GM21576 (cell line): Measurements from ENCODE around the gene MAP2K6.

Experiments
- ATAC-seq: cut with Tn5 transposase; IDR thresholded peaks from one replicate; pipeline ENCODE4 v1.9.1; 2021; ENCODE audit warnings: mild to moderate bottlenecking, moderate library complexity; ENCODE audit not compliant: unreplicated experiment

Gene MAP2K6

DNA sequence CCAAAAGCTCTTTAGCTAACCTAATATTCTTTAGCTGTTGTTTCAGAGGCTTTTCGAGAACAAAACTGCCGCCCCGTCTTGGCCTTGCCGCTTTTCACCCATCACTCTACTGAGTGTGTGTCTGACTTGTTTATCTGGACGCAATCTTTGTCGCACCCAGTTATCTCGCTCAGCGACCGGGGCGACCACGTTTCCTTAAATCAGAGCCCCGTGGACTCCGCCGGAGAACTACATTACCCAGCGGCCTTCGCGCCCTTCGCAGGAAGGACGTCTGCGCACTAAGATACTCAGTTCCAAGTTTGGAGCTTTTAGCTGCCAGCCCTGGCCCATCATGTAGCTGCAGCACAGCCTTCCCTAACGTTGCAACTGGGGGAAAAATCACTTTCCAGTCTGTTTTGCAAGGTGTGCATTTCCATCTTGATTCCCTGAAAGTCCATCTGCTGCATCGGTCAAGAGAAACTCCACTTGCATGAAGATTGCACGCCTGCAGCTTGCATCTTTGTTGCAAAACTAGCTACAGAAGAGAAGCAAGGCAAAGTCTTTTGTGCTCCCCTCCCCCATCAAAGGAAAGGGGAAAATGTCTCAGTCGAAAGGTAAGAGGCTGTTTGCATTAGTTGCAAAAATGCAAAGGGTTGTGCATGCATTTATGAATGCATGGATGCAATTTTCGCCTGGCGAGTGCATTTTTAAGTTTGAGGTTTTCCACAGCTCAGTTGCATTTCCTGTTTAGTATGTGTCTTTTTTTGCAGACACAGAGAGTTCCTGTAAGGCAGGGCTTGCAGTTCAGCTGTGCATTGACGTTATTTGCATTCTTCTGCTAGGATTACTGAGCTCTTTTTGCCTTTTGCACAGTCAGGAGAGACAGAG, at the start of gene MAP2K6:
TSS of gene MAP2K6 (plus strand) at position 290 of the 867 bp plus-strand sequence. CDS start at position 578, 288 bp downstream.
- ATAC-seq, result peak; percentile 96

DNA sequence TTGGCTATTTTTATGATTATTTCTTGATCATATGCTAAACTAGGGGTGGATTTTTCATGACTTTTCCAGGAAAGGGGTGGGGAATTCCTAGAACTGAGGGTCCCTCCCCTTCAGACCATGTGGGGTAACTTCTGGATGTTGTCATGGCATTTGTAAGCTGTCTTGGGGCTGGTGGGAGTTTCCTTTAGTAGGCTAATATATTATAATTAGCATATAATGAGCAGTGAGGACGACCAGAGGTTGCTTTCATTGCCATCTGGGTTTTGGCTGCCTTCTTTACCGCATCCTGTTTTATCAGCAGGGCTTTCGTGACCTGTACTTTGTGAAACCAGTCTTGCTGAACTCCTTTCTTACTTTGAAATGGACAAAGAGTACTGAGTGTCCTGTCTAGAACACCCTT, 47.2 kb upstream of the MAP2K6 start:
- ATAC-seq, result no peak

DNA sequence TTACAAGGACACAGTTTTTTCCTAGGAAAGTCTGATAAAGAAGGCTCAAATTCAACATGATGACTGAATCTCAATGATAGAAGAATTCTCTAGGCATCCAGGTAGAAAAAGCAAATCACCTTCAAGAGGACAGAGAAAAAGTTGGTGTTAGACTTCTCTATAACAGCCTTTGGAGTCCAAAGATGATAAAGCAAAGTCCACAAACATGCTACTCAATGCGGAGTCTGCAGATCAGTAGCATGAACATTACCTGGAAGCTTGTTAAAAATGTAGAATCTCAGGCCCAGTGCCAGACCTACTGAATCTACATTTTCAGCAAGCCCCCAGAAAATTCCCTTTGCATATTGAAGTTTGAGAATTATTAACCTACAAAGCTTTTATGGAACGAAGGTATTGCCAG, 41.4 kb upstream of the MAP2K6 start:
- ATAC-seq, result no peak

DNA sequence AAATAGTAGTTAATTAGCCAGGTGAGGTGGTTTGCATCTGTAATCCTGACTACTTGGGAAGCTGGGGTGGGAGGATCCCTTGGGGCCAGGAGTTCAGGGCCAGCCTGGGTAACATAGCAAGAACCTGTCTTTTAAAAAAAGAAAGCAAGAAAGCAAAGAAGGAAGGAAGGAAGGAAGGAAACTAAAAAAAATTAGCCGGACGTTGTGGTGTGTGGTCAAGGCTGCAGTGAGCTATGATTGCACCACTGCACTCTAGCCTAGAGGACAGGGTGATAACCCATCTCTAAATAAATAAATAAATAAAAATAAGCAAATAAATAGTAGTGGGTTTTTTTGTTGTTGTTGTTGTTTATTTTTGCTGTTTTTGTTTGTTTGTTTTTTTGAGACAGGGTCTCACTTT, 39.3 kb upstream of the MAP2K6 start:
- ATAC-seq, result no peak

DNA sequence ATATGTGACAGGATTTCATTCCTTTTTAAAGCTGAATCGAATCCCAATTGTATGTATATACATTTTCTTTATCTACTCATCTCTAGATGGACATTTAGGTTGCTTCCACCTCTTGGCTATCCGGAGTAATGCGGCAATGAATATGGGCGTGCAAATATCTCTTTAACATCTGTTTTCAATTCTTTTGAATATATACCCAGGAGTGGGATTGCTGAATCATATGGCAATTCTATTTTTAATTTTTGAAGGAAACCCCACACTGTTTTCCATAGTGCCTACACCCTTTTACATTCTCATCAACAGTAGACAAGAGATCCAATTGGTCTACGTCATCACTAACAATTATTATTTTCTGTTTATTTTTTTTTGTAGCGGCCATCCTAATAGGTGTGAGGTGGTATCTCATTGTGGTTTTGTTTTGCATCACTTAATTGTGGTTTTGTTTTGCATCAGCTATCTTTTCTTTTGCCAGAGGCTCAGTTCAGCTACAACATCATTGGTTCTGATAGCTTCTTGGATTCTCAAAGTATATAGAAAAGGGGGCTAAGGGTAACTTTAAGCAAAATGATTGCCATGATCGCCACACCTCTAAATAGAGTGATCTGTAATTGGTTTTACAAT, 25.6 kb upstream of the MAP2K6 start:
- ATAC-seq, result no peak

DNA sequence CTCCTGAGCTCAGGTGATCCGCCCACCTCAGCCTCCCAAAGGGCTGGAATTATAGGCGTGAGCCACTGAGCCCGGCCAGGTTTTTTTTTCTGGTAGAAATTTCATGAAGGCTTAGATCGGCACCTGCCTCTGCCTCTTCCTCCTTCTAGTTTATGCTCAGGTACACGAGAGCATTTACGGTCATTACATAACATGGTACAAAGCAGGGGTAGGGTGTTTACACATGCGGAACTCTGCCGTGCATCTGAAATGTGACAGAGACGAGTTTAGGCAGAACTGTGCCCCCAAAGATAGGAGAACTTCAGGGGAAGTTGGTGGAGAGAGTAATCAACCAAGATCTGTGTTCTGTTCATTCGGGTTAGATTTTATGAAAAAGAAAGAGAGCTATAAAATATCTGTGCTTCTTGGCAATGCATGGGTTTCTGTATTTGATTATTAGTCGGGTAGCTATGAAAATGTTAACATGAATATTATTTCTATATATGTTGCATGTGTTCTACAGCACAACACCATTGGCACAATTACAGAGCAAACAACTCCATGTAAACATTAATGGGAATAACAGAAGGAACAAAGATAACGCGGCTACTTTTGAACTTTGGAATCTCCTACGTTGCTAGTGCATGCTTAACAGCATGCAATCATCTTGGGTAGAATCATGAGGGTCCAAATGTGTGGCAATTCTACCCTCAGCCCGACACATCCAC, 23.5 kb upstream of the MAP2K6 start:
- ATAC-seq, result no peak

DNA sequence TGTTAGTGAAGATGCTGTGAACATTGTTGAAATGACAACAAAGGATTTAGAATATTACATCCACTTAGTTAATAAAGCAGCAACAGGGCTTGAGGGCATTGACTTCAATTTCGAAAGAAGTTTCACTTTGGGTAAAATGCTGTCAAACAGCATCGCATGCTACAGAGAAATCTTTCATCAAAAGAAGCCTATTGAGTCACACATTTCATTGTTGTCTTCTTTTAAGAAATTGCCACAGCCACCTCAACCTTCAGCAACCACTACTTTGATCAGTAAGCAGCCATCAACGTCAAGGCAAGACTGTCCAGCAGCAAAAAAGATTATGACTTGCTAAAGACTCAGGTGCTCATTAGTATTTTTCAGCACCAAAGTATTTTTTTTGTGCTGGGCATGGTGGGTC, 13.2 kb upstream of the MAP2K6 start:
- no peak for ATAC-seq

DNA sequence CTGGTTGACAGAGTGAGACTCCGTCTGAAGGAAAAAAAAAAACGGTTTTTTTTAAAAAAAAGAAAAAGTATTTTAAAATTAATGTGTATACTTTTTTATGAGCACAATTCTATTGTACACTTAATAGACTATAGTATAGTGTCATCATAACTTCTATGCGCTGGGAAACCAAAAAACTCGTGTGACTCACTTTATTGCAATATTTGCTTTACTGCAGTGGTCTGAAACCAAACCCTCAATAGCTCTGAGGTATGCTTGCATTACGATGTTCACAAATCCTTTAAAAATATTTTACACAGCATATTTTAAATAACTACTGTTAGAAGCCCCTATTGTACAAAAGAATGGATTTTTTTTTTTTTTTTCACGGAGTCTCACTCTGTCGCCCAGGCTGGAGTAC, 12.4 kb upstream of the MAP2K6 start:
- no peak for ATAC-seq

DNA sequence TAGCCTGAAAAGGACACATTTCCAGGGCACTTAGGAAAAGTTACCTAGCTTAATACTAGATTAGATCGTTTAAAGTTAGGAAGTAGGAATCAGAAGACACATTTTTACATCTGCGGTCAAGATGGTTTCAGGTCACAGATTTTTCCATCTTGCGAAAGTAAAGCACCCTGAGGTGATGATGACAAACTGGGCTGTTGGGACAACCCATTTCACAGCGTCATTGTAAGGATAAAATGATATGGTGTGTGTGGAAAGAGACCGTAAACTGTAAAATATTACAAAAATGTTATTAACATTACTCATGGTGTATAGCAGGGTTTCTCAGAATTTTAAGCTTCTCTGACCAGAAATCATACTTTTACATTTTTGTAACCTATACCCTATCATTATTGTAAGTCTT, 10.1 kb upstream of the MAP2K6 start:
- ATAC-seq, result no peak

DNA sequence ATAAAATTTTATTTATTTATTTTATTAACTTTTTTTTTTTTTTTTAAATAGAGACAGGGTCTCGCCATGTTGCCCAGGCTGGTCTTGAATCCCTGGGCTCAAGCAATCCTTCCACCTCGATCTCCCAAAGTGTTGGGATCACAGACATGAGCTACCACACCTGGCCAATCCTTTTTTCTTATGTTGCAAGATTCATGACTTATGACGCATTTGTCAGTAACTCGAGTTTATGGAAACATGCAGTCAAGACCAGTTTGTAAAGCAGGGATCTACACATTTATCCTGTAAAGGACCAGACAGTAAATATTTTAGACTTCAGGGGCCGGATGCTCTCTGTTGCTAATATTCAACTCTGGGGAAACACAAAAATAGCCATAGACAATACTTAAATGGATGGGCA, 9.4 kb upstream of the MAP2K6 start:
- ATAC-seq, result no peak

DNA sequence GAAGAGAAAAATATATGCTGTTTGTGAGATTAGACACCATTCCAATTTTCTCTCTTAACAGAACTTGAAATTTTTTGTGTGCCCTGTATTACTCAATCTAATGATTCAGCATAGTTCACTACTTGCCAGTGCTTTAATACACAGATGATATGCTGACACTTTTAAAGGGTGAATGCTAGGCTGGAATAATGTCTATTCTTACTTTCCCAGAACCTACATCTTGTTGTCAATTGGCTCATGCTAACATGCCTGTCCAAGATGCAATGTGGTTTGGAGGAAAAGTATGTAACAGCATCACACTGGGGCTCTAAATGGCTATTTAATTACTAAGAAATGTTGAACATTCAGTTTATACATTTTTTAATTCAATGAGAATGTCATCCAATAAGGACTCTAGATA, 7.6 kb upstream of the MAP2K6 start:
- no peak for ATAC-seq

DNA sequence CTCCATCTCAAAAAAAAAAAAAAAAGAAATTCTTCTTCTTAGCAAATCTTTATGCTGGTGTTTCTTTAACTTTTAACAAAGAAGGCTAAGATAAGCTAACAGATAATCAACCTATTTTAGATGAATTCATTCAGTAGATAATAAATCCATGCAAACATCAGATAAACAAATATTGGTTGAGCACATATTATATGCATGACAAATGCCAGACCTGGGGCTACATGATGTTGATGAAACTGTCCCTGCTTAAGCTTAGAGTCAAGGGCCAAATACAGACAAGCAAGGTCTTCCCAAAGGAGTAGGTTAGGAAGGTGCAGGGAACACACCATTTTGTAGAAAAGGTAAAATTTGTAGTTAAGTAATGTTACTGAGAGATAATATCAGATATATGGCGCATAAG, 6.7 kb upstream of the MAP2K6 start:
- ATAC-seq, result no peak

DNA sequence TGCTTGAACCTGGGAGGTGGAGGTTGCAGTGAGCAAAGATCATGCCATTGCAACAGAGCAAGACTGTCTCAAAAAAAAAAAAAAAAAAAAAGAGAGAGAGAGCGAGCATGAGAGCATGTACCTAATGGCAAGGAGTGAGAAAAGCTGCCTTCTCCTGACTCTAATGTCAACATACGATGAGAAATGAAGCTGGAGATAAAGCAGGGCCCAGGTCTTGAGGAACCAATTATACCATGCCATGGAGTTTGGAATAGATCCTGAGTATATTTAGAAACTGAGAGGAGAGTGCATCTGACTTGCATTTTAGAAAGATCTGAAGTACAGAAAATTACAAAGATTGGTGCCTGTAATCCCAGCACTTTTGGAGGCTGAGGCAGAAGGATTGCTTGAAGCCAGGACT, 3.8 kb upstream of the MAP2K6 start:
- ATAC-seq, result no peak

DNA sequence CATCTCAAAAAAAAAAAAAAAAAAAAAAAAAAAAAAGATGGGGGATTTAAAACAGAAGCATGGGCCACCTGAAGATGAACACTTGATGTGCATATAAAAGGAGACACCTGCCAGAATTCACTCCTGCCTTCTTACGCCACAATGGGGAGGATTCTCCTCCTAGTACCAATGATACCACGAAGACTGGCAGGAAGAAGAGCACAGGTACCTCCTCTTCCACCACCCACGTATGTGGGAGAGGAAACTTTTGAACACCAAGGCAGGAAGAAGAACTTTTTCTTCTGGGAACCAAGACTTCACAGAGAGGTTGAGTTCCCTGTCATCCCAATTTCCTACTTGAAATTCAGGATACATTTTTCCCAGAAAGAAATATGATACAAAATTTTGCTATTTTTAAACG, 2.7 kb upstream of the MAP2K6 start:
- no peak for ATAC-seq

DNA sequence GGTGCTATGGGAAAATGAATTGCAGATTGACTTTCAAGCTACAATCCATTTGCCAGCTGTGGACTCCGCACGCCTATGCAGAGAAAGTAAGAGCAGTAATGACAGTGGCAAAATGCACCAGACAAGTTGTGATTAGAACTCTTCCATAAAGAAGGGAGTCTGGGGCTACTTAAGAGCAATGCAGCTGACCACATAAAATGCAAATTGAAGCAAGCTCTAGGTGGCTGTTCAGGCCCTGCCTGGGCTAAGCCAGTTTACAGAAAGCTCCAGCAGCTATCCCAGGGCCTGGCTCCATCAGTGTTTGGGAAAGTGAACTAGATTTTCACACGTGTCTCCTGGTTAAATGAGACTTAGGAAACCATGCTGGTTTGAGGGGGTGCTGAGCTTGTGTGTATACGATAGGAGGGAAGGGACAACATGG, 2.2 kb upstream of the MAP2K6 start:
- ATAC-seq, result no peak

DNA sequence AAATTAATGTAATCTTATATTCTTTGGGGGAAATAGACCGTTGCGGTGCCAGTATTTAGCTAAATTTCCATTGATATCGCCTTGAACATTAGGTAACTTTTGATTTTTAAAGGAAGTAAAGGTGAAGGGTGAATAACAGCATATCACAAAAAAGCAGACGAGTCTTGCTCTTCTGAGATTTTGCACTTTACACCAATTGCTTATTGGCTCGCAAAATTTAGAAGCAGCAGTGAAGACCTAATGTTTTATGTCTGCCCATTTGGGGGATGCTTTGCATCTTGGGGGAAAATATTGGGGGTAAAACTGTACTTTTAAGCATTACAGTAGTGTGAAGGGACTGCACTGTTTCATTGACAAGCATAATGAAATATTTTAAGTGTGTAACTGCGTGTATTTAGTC, 934 bp downstream of the MAP2K6 start:
- ATAC-seq, result no peak

DNA sequence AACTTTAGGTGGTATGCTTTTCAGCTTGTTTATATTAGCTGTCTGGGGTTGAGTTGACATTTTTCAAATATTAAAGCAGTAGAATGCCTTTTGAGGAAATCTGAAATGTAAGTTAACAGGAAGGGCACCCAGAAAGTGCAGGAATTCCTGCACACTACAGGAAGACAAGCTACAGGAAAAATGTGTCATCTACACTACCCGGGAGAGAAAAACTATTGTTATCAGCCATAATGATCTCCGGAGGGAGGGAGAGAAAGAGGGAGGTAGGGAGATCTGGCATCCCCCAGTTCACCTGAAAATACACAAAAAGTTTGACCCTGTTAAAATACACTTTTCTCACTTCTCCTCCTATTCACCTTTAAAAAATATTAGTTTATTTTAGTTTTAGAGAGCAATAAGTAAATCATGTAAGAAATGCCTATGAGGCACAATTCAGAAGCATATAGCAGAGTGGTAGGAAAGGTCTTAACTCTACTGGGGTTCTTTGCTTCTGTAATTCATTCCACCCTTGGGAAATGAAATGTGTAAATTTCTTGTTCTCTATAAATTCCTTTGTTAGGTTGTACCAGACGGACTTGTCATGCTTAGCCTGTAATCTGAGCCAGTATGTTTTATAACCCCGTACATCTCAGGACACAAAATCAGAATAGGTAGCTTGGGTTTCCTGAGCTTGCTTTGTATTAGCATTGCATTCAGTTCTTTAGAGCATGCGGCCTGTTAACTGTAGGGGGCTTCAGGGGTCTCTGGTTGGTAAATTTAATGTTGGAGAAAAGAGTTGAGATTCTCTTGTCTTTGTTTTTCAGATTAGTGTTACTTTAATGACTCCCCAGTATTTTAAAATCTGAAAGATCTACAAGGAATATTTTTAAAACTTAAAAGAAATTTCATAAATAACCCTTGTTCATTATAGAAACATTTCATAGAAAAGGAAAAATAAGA, 3.3 kb downstream of the MAP2K6 start:
- no peak for ATAC-seq

DNA sequence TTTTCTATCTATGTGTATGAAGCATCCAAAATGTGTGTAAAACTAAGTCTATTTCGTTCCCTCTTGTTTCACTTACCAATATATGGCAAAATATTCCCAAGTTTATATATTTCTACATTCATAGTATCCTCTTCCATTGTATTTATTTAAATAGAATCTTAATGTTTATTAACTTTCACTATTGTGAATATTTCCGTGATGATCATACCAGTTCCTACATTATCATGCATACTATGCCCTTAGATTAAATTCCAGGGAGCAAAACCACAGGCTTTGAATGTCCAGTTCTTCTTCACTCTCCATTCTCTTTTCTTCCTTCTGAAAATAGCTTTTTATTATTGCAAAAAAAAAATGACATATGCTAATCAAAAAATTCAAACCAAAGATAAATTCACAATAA, 4.0 kb downstream of the MAP2K6 start:
- ATAC-seq, result no peak

DNA sequence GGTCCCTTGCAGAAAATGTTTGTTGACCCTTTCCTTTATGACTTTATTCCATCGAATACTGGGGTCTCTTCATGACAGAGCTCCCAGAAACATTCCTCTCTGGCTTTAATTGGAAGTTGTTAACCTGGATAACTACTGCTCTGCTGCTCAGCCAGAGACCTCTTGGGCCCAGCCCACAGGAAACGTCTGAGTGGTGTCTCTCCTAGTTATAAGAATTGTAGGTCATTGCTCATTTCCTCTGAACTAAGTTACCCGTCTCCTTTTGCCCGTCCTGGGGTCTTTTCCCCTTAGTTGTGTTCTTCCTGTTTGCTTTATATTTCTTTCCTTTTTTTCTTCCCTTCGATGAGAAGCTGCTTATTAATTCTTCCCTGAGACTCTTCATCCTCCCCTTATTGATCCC, 9.0 kb downstream of the MAP2K6 start:
- no peak for ATAC-seq

DNA sequence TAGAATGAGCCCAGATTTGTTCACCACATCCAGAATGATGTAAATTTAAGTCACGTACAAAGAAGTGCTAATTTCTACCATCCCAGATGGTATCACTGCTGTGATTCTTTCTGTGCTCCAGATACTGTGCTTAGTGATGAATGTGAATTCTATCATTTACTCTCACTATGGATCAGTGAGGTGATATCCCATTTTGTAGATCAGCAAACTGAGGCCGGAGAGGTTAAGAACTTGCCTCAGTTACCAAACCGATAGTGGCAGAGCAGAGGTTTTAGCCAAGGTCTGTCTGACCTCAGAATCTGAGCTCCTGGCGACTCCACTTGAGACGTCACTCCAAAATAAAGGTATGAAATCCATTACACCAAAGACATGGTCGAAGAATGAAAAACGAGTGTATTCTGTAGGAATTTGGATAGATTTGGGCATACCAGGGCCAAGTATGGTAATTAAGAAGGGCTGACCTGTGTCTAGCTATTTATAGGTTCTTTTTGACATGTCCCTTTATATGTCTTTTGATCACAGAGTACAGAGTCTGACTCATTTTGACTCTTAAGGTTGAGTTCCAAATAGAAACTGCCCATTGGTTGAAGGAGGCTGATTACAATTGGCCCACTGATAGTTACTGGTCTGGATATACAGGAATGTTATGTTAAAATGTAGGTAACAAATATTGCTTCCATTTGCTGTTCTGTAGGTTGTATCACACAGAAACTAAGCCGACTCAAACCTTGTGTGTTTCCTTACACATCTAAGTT, 10.0 kb downstream of the MAP2K6 start:
- no peak for ATAC-seq
